Peyer's patch (tissue), 4 donors: ENCODE measurements around the gene PRAC2. TPM values are rescaled to one million over a fixed set of nuclear protein-coding genes. Genes with fewer than 3 reads are reported as not detected.

Source experiments
- DNase-seq, 3 donors: peaks; one replicate each; pipeline ENCODE4 v3.0.0-alpha.2; 2017 to 2019
- H3K27ac ChIP-seq, 4 donors: fragments of 200-600 bp; sonication (generic); one replicate each; pipeline ENCODE4 v1.5.1; 2016 to 2019
- H3K27me3 ChIP-seq, 2 donors: fragments of 200-600 bp; sonication (generic); one replicate each; pipeline ENCODE4 v1.5.1; 2019
- H3K36me3 ChIP-seq, 3 donors: fragments of 200-600 bp; sonication (generic); one replicate each; pipeline ENCODE4 v1.5.1; 2016 to 2019
- H3K4me1 ChIP-seq, 4 donors: fragments of 200-600 bp; sonication (generic); one replicate each; pipeline ENCODE4 v1.5.1; 2016 to 2019
- H3K4me3 ChIP-seq, 4 donors: fragments of 200-600 bp; sonication (generic); 1 replicate in 3 of 4; 2 replicates in 1 of 4; pipeline ENCODE4 v1.5.1; 2016 to 2019; ENCODE audit warnings: mild to moderate bottlenecking in 1 of 4
- H3K9me3 ChIP-seq, 4 donors: fragments of 200-600 bp; sonication (generic); one replicate each; pipeline ENCODE4 v1.5.1; 2016 to 2019; ENCODE audit warnings: mild to moderate bottlenecking in 1 of 4
- CTCF ChIP-seq, 6 experiments: fragments of 450-650 bp in 4 of 6; fragments of 200-600 bp in 2 of 6; sonication (generic) in 1 of 6; IDR thresholded peaks; one replicate each; pipeline ENCODE4 v1.5.1; 2017 to 2019; ENCODE audit warnings: antibody characterized with exemption in 6 of 6, mild to moderate bottlenecking in 3 of 6, moderate library complexity in 1 of 6
- POLR2A ChIP-seq, 2 donors: fragments of 450-650 bp; IDR thresholded peaks; one replicate each; pipeline ENCODE4 v1.5.1; 2017; ENCODE audit warnings: antibody characterized with exemption in 2 of 2, mild to moderate bottlenecking in 2 of 2, moderate library complexity in 2 of 2
- total RNA-seq, 4 donors: library from RNA; depleted of rRNA; stranded (reverse); fragments of >200 nt; gene quantifications; one replicate each; pipeline ENCODE4 v1.1.0, GENCODE V29; 2016

PRAC2 gene
- total RNA-seq, 4 donors from 2014 or later: not detected

GRCh38 chr17:48748718-48749566 is 26.0 kb downstream of the PRAC2 start:
- no peak overlapping the region for H3K27ac ChIP-seq
- TF ChIP-seq POLR2A (IDR thresholded peaks at IDR 0.05) (no peak), CTCF (IDR thresholded peaks at IDR 0.05) (no peak)

GRCh38 chr17:48749621-48750553 is 26.9 kb downstream of the PRAC2 start:
- H3K36me3 ChIP-seq: no peaks in the 10 kb centered on the region
- peaks cover 0 to 15% (median 0%) of the 10 kb centered on the region in 4 donors for H3K4me1 ChIP-seq
- no peak overlapping the region for H3K4me3 ChIP-seq
- no peak for DNase-seq
- peaks cover 0 to 86% of the 10 kb centered on the region in 2 donors for H3K27me3 ChIP-seq
- H3K27ac ChIP-seq: no peak overlapping the region
- H3K9me3 ChIP-seq: no peaks in the 10 kb centered on the region
- TF ChIP-seq POLR2A (IDR thresholded peaks at IDR 0.05) (no peak), CTCF (IDR thresholded peaks at IDR 0.05) (no peak)

More at GRCh38 chr17:48748718-48749566, 26.0 kb downstream of the PRAC2 start:
- Histone ChIP-seq H3K9me3 (no peaks in the 10 kb centered on the region), H3K4me1 (peaks cover 0 to 13% (median 0%) of the 10 kb centered on the region in 4 donors), H3K36me3 (no peaks in the 10 kb centered on the region), H3K4me3 (no peak overlapping the region), H3K27me3 (peaks cover 0 to 84% of the 10 kb centered on the region in 2 donors)
- DNase-seq: no peak

- TF ChIP-seq POLR2A (IDR thresholded peaks at IDR 0.05): no peak
- no peak for TF ChIP-seq CTCF (IDR thresholded peaks at IDR 0.05)
- peaks cover 0 to 22% (median 0%) of the 10 kb centered on the region in 4 donors for H3K4me1 ChIP-seq
Observed at GRCh38 chr17:48751172-48751571, 28.2 kb downstream of the PRAC2 start.

GRCh38 chr17:48751733-48752398 is 28.9 kb downstream of the PRAC2 start:
- peaks cover 0 to 75% of the 10 kb centered on the region in 2 donors for H3K27me3 ChIP-seq
- peaks cover 0 to 22% (median 0%) of the 10 kb centered on the region in 4 donors for H3K4me1 ChIP-seq
- no peak for DNase-seq
- no peaks in the 10 kb centered on the region for H3K36me3 ChIP-seq
- TF ChIP-seq CTCF (IDR thresholded peaks at IDR 0.05) (no peak), POLR2A (IDR thresholded peaks at IDR 0.05) (no peak)
- no peaks in the 10 kb centered on the region for H3K9me3 ChIP-seq
- H3K4me3 ChIP-seq: no peak overlapping the region
- no peak overlapping the region for H3K27ac ChIP-seq

More at GRCh38 chr17:48751172-48751571, 28.2 kb downstream of the PRAC2 start:
- no peak for DNase-seq
- H3K27me3 ChIP-seq: peaks cover 0 to 81% of the 10 kb centered on the region in 2 donors
- no peaks in the 10 kb centered on the region for H3K36me3 ChIP-seq
- H3K9me3 ChIP-seq: no peaks in the 10 kb centered on the region
- no peak overlapping the region for H3K4me3 ChIP-seq
- H3K27ac ChIP-seq: no peak overlapping the region
